GM12878 (cell line): ENCODE measurements around the gene KRT20.

Experiments
- SREBF1 ChIP-seq: IDR thresholded peaks from 2 replicates; pipeline ENCODE4 v1.6.1; 2012; ENCODE audit warnings: mild to moderate bottlenecking, low read length
- SREBF2 ChIP-seq: IDR thresholded peaks from 2 replicates; pipeline ENCODE4 v1.6.1; 2012; ENCODE audit warnings: mild to moderate bottlenecking, low read length
- TF ChIP-seq, protein P1 (sequence below), 3 experiments: IDR thresholded peaks in 2 of 3; conservative IDR thresholded peaks in 1 of 3; 2 replicates each; pipeline ENCODE4 v1.5.1; 2011; ENCODE audit warnings: low read depth in 3 of 3, low read length in 3 of 3, mild to moderate bottlenecking in 3 of 3, control low read depth in 2 of 3, moderate library complexity in 2 of 3, inconsistent platforms in 1 of 3, mixed read lengths in 1 of 3; ENCODE audit not compliant: control insufficient read depth in 2 of 3, insufficient read depth in 1 of 3; ENCODE audit errors: extremely low read depth in 1 of 3

DNA sequence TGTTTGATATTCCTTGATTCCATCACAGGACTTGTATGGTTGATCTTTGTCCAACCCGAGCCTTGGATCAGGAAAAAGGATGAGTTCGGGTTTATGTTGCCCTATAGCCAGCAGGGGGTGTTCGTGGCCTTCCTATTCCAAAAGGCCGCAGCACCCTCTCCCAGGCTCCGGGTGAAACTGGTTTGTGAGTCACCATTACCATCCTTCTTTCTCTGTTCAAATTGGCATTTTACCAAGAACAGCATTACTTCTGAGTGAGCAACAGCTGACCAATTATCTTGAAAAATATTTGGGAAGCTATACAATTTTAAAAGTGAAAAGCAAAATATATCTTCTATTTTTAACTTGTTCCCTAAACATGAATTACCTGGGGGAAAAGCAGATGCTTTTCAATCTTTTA lies 24.3 kb upstream of the KRT20 start:
- TF ChIP-seq, protein P1, sequence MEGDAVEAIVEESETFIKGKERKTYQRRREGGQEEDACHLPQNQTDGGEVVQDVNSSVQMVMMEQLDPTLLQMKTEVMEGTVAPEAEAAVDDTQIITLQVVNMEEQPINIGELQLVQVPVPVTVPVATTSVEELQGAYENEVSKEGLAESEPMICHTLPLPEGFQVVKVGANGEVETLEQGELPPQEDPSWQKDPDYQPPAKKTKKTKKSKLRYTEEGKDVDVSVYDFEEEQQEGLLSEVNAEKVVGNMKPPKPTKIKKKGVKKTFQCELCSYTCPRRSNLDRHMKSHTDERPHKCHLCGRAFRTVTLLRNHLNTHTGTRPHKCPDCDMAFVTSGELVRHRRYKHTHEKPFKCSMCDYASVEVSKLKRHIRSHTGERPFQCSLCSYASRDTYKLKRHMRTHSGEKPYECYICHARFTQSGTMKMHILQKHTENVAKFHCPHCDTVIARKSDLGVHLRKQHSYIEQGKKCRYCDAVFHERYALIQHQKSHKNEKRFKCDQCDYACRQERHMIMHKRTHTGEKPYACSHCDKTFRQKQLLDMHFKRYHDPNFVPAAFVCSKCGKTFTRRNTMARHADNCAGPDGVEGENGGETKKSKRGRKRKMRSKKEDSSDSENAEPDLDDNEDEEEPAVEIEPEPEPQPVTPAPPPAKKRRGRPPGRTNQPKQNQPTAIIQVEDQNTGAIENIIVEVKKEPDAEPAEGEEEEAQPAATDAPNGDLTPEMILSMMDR (IDR thresholded peaks at IDR 0.05 in 2 of 3, conservative IDR thresholded peaks at IDR 0.05 in 1 of 3; ENCODE audit: control insufficient read depth in 2 of 3, extremely low read depth in 1 of 3, insufficient read depth in 1 of 3, low read depth in 3 of 3, low read length in 3 of 3) = peak; percentile 56 to 72 (median 68)
- TF ChIP-seq SREBF2 (no peak), SREBF1 (no peak)
